Activated T-cell treated with anti-CD3 and anti-CD28 coated beads, Interleukin-2, amount 50 U/mL, for 1 hour (primary cell): ENCODE data around the gene EPN3.

Experiments
- DNase-seq: peaks from one replicate; pipeline ENCODE4 v3.0.0-alpha.2; 2020

The EPN3 gene

DNA sequence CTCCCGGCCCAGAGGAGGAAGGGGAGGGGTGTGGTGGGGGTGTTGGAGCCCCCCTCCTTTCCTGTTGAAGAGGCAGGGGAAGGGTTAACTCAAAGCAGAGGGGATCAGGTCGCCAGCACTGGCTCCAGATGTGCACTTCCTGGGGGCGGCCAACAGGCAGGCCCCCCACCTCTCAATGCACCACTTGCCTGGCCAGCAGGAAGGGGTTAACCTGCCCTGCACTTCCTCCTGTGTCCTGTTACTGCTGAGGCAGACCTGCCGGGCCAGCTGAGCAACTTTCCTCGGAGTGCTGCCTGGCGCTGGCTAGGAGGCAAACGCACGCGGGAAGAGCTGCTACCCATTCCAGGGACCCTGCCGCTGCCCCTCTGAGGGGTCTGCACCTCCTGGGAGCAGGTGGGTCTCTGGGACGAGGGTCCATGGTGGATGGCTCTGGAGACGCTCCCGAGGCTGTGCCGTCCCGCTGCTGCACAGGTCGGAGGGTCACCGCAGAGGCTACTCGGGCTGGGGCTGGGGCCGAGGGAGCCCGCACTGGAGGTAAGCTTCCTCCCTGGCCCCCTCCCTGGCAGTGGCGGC is at the start of gene EPN3:
TSS of gene EPN3 (plus strand) at position 284 of the 573 bp plus-strand sequence. CDS start 3,822 bp downstream, outside the sequence.
- no peak for DNase-seq

DNA sequence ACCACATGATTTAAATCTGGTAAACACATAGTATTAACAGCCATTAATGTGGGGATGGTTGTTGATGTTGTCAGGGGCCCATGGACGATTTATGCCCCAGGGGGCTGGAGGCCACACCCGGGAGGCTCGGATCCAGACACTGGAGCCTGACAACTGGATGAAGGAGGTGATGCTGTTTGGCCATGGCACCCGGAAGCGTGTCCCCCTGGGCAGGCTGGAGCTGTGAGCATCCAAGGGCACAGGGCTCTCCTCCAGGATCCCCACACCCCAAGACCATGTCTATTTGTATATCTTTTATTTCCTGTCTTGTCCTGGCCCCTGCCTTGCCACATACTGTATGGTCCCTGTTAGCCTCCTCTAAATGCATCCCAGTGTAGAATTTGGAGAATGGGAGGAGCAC is 49.3 kb upstream of the EPN3 start:
- DNase-seq: no peak

DNA sequence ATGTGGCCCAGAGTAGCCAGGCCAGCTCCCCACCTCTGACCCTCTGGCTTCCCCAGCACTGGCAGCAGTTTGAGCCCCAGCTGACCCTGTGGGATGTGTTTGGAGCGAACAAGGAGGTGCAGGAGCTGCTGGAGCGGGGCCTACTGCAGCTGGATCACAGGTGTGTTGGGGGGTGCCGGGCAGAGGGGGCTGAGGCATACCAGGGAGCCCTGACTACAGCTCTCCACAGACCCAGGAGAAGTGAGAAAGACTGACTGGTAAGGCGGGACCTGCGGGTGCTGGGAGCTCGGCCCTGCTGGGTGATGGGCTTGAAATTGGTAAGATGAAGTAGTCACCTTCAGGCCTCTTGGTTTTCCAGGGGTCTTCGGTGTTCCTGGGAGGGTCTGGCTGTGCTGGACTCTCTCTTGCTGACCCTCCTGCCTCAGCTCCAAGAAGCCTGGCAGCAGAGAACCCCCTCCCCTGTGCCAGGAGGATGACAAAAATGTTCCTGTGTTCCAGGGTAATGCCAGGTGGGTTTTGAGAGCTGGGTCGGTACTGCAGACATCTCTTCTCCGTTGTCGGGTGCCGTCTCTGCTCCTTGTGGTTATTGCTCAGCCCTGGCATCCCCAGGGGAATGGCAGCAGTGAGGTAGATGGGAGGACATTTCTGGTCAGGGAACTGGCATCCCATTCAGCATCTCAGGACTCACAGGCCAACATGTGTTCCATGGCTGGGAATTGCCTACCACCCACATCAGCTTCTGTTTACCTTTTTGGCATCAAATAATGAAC is 48.0 kb upstream of the EPN3 start:
- no peak for DNase-seq

- DNase-seq: no peak
These were observed 45.1 kb upstream of the EPN3 start for GRCh38 chr17:50487213-50488096.

DNA sequence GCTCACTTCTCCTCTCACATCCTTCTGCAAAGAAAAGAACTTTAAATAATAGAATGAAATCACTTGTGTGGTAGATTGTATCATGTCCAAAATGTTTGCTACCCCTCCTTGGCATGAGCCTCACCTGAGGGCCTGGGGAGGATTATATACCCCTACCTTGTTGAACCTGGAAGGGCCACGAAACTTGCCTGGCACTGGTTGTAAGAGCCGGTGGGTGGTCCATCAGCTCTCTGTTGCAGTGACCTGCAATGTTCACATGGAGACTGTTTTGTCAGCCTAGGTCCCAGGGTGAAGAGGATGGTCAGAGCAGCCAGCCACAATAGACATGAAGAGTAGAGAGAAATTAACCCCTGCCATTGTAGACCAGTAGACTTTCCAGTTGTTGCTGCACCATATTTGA is 43.7 kb upstream of the EPN3 start:
- no peak for DNase-seq

- no peak for DNase-seq
These were observed 41.0 kb upstream of the EPN3 start for GRCh38 chr17:50491505-50491904.

- DNase-seq: no peak
These were observed 40.3 kb upstream of the EPN3 start for GRCh38 chr17:50492214-50492613.

- DNase-seq: no peak
These were observed 38.8 kb upstream of the EPN3 start for GRCh38 chr17:50493744-50494143.

GRCh38 chr17:50495217-50495823 is 37.2 kb upstream of the EPN3 start:
- DNase-seq: no peak

GRCh38 chr17:50495918-50496317 is 36.6 kb upstream of the EPN3 start:
- no peak for DNase-seq

- DNase-seq: no peak
These were observed 34.3 kb upstream of the EPN3 start for GRCh38 chr17:50498021-50498874.

DNA sequence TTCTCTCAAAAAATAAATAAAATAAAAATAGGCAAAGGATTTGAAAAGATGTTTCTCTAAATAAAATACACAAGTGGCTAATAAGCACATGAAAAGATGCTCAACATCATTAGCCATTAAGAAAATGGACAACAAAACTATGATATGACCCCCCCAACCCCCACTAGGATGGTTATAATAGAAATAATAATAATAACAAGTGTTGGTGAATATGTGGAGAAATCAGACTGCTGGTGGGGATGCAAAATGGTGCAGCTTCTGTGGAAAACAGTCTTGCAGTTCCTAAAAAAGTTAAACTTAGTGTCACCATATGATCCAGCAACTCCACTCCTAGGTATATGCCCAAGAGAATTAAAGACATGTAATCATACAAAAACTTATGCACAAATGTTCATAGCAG is 33.3 kb upstream of the EPN3 start:
- DNase-seq: no peak

- no peak for DNase-seq
These were observed 32.8 kb upstream of the EPN3 start for GRCh38 chr17:50499721-50500120.

- no peak for DNase-seq
These were observed 31.5 kb upstream of the EPN3 start for GRCh38 chr17:50501054-50501453.

GRCh38 chr17:50502301-50502990 is 30.1 kb upstream of the EPN3 start:
- DNase-seq: no peak

DNA sequence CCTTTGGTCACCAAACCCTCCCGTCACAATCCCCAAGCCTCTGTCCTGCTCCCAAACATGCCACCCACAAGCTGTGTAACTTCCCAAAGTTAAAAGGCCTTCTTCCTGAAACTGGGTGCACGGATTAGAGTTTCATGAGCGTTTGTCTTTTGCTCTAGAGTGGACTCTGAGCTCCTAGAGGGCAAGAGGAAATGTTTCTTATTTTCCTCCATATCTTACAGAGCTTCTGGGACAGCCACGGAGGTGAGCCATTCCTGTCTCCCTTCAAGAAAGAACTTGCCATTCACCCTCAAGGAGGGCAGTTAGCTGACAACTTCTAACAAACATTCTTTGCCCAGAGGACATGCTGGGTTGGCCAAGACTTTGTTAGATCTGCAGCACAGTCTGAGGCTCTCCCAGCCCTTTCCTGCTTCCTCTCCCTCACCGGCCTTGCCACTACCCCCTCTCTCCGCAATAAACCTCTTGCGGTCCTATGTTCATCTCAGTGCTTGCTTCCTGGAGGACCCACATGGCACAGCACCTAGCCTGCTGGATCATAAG is 26.9 kb upstream of the EPN3 start:
- no peak for DNase-seq

DNA sequence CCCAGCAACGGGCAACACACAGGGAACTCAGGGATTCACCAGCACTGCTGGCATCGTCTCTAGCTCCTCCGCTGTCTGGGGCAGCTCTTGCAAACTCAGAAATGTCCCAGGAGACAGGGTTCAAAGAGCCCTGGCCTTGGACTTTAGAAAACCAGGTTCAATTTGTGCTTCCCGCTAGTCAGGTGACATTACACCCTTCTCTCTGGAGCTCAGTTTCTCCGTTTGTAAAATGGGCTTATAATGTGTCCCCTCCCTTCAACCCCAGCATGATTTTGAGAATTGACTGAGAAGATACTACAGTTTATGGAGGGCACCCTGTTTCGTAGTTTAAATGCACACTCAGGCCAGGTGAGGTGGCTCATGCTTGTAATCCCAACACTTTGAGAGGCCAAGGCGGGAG is 26.2 kb upstream of the EPN3 start:
- DNase-seq: no peak

- DNase-seq: peak; percentile 75
These were observed 24.5 kb upstream of the EPN3 start, which contains the start of gene MYCBPAP for GRCh38 chr17:50507871-50508572. MYCBPAP (plus strand) TSS chr17:50508439; CDS start chr17:50508675, 236 bp downstream.

DNA sequence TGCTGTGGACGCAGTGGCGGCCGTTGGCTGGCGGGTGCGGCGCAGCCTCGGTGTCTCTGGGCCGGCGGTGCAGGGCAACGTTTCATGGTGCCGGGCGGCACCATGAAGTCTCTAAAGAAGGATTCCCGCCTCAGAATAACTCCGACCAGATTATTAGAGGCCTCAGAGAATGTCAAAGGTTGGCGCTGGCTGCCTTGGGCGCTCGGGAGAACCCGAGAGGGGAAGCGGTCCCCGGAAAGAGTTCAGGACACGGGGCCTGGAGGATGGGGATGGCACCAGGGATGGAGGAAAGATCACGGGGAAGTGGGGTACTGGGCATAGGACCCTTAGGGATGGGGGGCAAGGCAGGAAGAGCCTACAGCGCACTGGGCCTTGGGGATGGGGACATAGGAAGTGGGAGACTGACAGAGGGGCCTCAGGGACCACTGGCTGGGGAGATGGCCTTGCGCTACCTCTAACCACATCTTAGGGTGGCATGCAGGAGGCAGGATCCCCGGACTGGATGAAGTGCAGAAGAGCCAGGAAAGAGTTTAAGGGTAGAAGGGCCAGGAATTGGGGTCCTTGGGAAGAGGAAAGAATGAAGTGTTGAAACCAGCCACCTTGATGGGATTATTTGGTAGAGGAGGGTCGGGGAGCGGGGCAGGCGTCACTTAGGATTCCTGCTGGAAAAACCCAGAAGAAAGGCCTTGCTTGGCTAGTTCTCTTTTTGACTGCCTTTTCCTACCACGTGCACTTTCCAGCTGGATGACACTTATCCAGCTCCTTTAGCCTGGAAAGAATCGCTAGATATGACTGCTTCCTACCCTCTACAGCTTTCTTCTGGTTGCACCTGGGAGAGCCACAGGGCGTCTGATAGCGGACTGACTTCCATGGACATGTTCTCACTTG is 23.7 kb upstream of the EPN3 start:
- DNase-seq: no peak

GRCh38 chr17:50511058-50511457 is 21.5 kb upstream of the EPN3 start:
- no peak for DNase-seq
